ENCODE results near the gene ZNF569.

The ZNF569 gene

GRCh38 chr19:37466798-37467607 is at the start of gene ZNF569:
Gene ZNF569 (minus strand): TSS chr19:37467444. CDS start chr19:37444921, 22,523 bp downstream.
- Histone ChIP-seq H3K4me3 (ENCODE audit: low read length) (peak within 1 kb of the TSS; percentile 97), H3K27me3 (ENCODE audit: control insufficient read depth, low read length) (no peaks in the 10 kb centered on the region), H3K4me1 (ENCODE audit: control insufficient read depth, low read length) (peaks cover 26% of the 10 kb centered on the region), H3F3A (ENCODE audit: control insufficient read depth, insufficient read depth) (peaks cover 4% of the 10 kb centered on the region; the same call in 1 of the 2 replicates), H3K4me2 (ENCODE audit: low read length) (peak within 1 kb of the TSS; percentile 97), H3K27ac (ENCODE audit: low read depth, low read length) (peak within 1 kb of the TSS; percentile 57), H3K9me2 (replicated peaks; ENCODE audit: control insufficient read depth, low read length) (no peaks in the 10 kb centered on the region), H3K36me3 (ENCODE audit: control insufficient read depth, low read length) (peaks cover 14% of the 10 kb centered on the region), H3K9me3 (ENCODE audit: control insufficient read depth, insufficient read depth, low read length) (peaks cover 58% of the 10 kb centered on the region), H3K79me2 (ENCODE audit: control insufficient read depth, low read length) (no peaks in the 10 kb centered on the region), H4K20me1 (ENCODE audit: control insufficient read depth, insufficient read depth, low read depth, low read length) (no peaks in the 10 kb centered on the region)
- TF ChIP-seq CTCF (IDR thresholded peaks at IDR 0.05; ENCODE audit: low read depth, low read length, poor library complexity, severe bottlenecking) (no peak), EZH2phosphoT487 (IDR thresholded peaks at IDR 0.05; ENCODE audit: borderline replicate concordance, low read length) (no peak)

GRCh38 chr19:37513397-37513796 is 46.2 kb upstream of the ZNF569 start:
- H3K36me3 ChIP-seq (ENCODE audit: control insufficient read depth, low read length): no peaks in the 10 kb centered on the region

GRCh38 chr19:37511821-37512220 is 44.6 kb upstream of the ZNF569 start:
- no peak overlapping the region for H3K27ac ChIP-seq (ENCODE audit: low read depth, low read length)
- no peaks in the 10 kb centered on the region for H3K36me3 ChIP-seq (ENCODE audit: control insufficient read depth, low read length)
- no peaks in the 10 kb centered on the region for H3K79me2 ChIP-seq (ENCODE audit: control insufficient read depth, low read length)

More at GRCh38 chr19:37513397-37513796, 46.2 kb upstream of the ZNF569 start:
- Histone ChIP-seq H3K9me2 (replicated peaks; ENCODE audit: control insufficient read depth, low read length) (no peaks in the 10 kb centered on the region), H3K4me2 (ENCODE audit: low read length) (no peak overlapping the region), H3F3A (ENCODE audit: control insufficient read depth, insufficient read depth) (no peaks in the 10 kb centered on the region), H3K9me3 (ENCODE audit: control insufficient read depth, insufficient read depth, low read length) (no peaks in the 10 kb centered on the region; the same call in 1 of the 2 replicates), H4K20me1 (ENCODE audit: control insufficient read depth, insufficient read depth, low read depth, low read length) (no peaks in the 10 kb centered on the region), H3K4me3 (ENCODE audit: low read length) (no peak overlapping the region), H3K79me2 (ENCODE audit: control insufficient read depth, low read length) (no peaks in the 10 kb centered on the region), H3K27ac (ENCODE audit: low read depth, low read length) (no peak overlapping the region), H3K27me3 (ENCODE audit: control insufficient read depth, low read length) (no peaks in the 10 kb centered on the region), H3K4me1 (ENCODE audit: control insufficient read depth, low read length) (no peaks in the 10 kb centered on the region)
- TF ChIP-seq EZH2phosphoT487 (IDR thresholded peaks at IDR 0.05; ENCODE audit: borderline replicate concordance, low read length): no peak

More at GRCh38 chr19:37511821-37512220, 44.6 kb upstream of the ZNF569 start:
- no peak overlapping the region for H3K4me2 ChIP-seq (ENCODE audit: low read length)
- H3K4me1 ChIP-seq (ENCODE audit: control insufficient read depth, low read length): peaks cover 2% of the 10 kb centered on the region; the same call in 1 of the 2 replicates
- H3F3A ChIP-seq (ENCODE audit: control insufficient read depth, insufficient read depth): no peaks in the 10 kb centered on the region
- H3K4me3 ChIP-seq (ENCODE audit: low read length): no peak overlapping the region
- no peaks in the 10 kb centered on the region for H3K9me2 ChIP-seq (replicated peaks; ENCODE audit: control insufficient read depth, low read length)
- 0 out of 2 replicates have a peak, but pooled peaks cover 2% of the 10 kb centered on the region for H3K27me3 ChIP-seq (ENCODE audit: control insufficient read depth, low read length)
- peaks cover 14% of the 10 kb centered on the region for H3K9me3 ChIP-seq (ENCODE audit: control insufficient read depth, insufficient read depth, low read length)
- no peaks in the 10 kb centered on the region for H4K20me1 ChIP-seq (ENCODE audit: control insufficient read depth, insufficient read depth, low read depth, low read length)
- no peak for TF ChIP-seq EZH2phosphoT487 (IDR thresholded peaks at IDR 0.05; ENCODE audit: borderline replicate concordance, low read length)
- no peak for TF ChIP-seq CTCF (IDR thresholded peaks at IDR 0.05; ENCODE audit: low read depth, low read length, poor library complexity, severe bottlenecking)
